Neural cell (in vitro differentiated cells): ENCODE results near the gene RAMP3. TPM values are rescaled to one million over a fixed set of nuclear protein-coding genes. Genes with fewer than 3 reads are reported as not detected.

Source experiments
- H2AFZ ChIP-seq: fragments of 200-600, 300-800 bp; sonication (generic), shearing (Covaris generic); 2 replicates; pipeline ENCODE4 v1.6.0; 2014; ENCODE audit warnings: low read depth, mild to moderate bottlenecking, antibody characterized with exemption, low read length, moderate library complexity
- H3F3A ChIP-seq: fragments of 200-600 bp; shearing (Covaris generic); 2 replicates; pipeline ENCODE4 v1.6.1; 2016; ENCODE audit warnings: mild to moderate bottlenecking, moderate library complexity, mixed read lengths, antibody characterized with exemption, low read length; ENCODE audit not compliant: insufficient read depth, poor library complexity, severe bottlenecking
- H3K27ac ChIP-seq: fragments of 200-600, 300-800 bp; sonication (generic), shearing (Covaris generic); 2 replicates; pipeline ENCODE4 v1.5.1; 2014; ENCODE audit warnings: mild to moderate bottlenecking, low read length, moderate library complexity
- H3K27me3 ChIP-seq: fragments of 300-800, 200-600 bp; sonication (generic), shearing (Covaris generic); 2 replicates; pipeline ENCODE4 v1.6.0; 2014; ENCODE audit warnings: mild to moderate bottlenecking, low read depth, low read length, moderate library complexity; ENCODE audit not compliant: insufficient read depth
- H3K36me3 ChIP-seq: fragments of 300-800, 200-600 bp; sonication (generic), shearing (Covaris generic); 2 replicates; pipeline ENCODE4 v1.5.1; 2014; ENCODE audit warnings: mild to moderate bottlenecking, antibody characterized with exemption, low read length, moderate library complexity; ENCODE audit not compliant: insufficient read depth
- H3K4me2 ChIP-seq: fragments of 300-800, 200-600 bp; sonication (generic), shearing (Covaris generic); 2 replicates; pipeline ENCODE4 v1.6.0; 2014; ENCODE audit warnings: mild to moderate bottlenecking, low read length
- H3K4me3 ChIP-seq: fragments of 300-800, 200-600 bp; sonication (generic), shearing (Covaris generic); 2 replicates; pipeline ENCODE4 v1.5.1; 2014; ENCODE audit warnings: mild to moderate bottlenecking, low read length, moderate library complexity
- H3K79me2 ChIP-seq: fragments of 200-600 bp; shearing (Covaris generic); replicated peaks from 2 replicates; pipeline ENCODE4 v1.6.0; 2014; ENCODE audit warnings: mild to moderate bottlenecking, low read length, moderate library complexity; ENCODE audit not compliant: insufficient read depth
- H3K9ac ChIP-seq: fragments of 300-800, 200-600 bp; sonication (generic), shearing (Covaris generic); 2 replicates; pipeline ENCODE4 v1.6.1; 2016; ENCODE audit warnings: mild to moderate bottlenecking, low read length, mixed read lengths
- H3K9me2 ChIP-seq: fragments of 200-600 bp; shearing (Covaris generic); 2 replicates; pipeline ENCODE4 v1.6.1; 2016; ENCODE audit warnings: mild to moderate bottlenecking, low read length, mixed read lengths; ENCODE audit not compliant: insufficient read depth
- H3K9me3 ChIP-seq: fragments of 200-600, 300-800 bp; sonication (generic), shearing (Covaris generic); 2 replicates; pipeline ENCODE4 v1.6.1; 2016; ENCODE audit warnings: mild to moderate bottlenecking, mixed run types, low read length, moderate library complexity, mixed read lengths
- H4K20me1 ChIP-seq: fragments of 200-600 bp; shearing (Covaris generic); 2 replicates; pipeline ENCODE4 v1.6.1; 2016; ENCODE audit warnings: mild to moderate bottlenecking, mixed run types; ENCODE audit not compliant: insufficient read depth
- CTCF ChIP-seq: fragments of 450-650 bp; IDR thresholded peaks from 2 replicates; pipeline ENCODE4 v1.5.1; 2014; ENCODE audit warnings: antibody characterized with exemption, mild to moderate bottlenecking, moderate library complexity; ENCODE audit not compliant: poor library complexity, severe bottlenecking
- EP300 ChIP-seq: fragments of 450-650 bp; conservative IDR thresholded peaks from 2 replicates; pipeline ENCODE4 v1.6.1; 2014; ENCODE audit warnings: antibody characterized with exemption, mild to moderate bottlenecking, moderate library complexity; ENCODE audit not compliant: poor library complexity, severe bottlenecking
- EZH2 ChIP-seq: fragments of 200-600, 300-800 bp; shearing (Covaris generic), sonication (generic); IDR thresholded peaks from 2 replicates; pipeline ENCODE4 v1.6.1; 2014; ENCODE audit warnings: antibody characterized with exemption, low read length, borderline replicate concordance, mild to moderate bottlenecking; ENCODE audit not compliant: insufficient read depth, poor library complexity, severe bottlenecking
- MXI1 ChIP-seq: fragments of 450-650 bp; conservative IDR thresholded peaks from 2 replicates; pipeline ENCODE4 v1.6.1; 2014; ENCODE audit warnings: antibody characterized with exemption, mild to moderate bottlenecking; ENCODE audit not compliant: poor library complexity, severe bottlenecking
- POLR2AphosphoS5 ChIP-seq: IDR thresholded peaks from 2 replicates; pipeline ENCODE4 v1.6.1; 2012
- RAD21 ChIP-seq: fragments of 450-650 bp; conservative IDR thresholded peaks from 2 replicates; pipeline ENCODE4 v1.6.1; 2014; ENCODE audit warnings: antibody characterized with exemption, mild to moderate bottlenecking, moderate library complexity
- REST ChIP-seq: IDR thresholded peaks from 2 replicates; pipeline ENCODE4 v1.6.1; 2012; ENCODE audit warnings: borderline replicate concordance
- SMC3 ChIP-seq: fragments of 450-650 bp; conservative IDR thresholded peaks from 2 replicates; pipeline ENCODE4 v1.6.1; 2014; ENCODE audit warnings: antibody characterized with exemption, mild to moderate bottlenecking, moderate library complexity; ENCODE audit not compliant: poor library complexity
- TAF1 ChIP-seq: IDR thresholded peaks from 2 replicates; pipeline ENCODE4 v1.6.1; 2012; ENCODE audit warnings: low read depth
- polyA plus RNA-seq: library from polyadenylated mRNA; depleted of rRNA; stranded (reverse); fragments of >200 nt; gene quantifications from 2 replicates; pipeline ENCODE4 v1.2.3, GENCODE V29; 2014

RAMP3 gene
- polyA plus RNA-seq, 1 donor from 2014 or later, result not detected

GRCh38 chr7:45161138-45161537 lies 3.5 kb downstream of the RAMP3 start:
- Histone ChIP-seq H3K36me3 (no peaks in the 10 kb centered on the region), H3K9me3 (peaks cover 5% of the 10 kb centered on the region), H3K79me2 (no peaks in the 10 kb centered on the region), H3F3A (no peaks in the 10 kb centered on the region), H4K20me1 (no peaks in the 10 kb centered on the region), H2AFZ (no peak overlapping the region), H3K27me3 (peaks cover 25% of the 10 kb centered on the region), H3K4me3 (no peak overlapping the region), H3K27ac (no peak overlapping the region), H3K4me2 (no peak overlapping the region), H3K9ac (no peak overlapping the region), H3K9me2 (no peaks in the 10 kb centered on the region)
- no peak for TF ChIP-seq CTCF
- no peak for TF ChIP-seq REST
- no peak for TF ChIP-seq TAF1
- TF ChIP-seq POLR2AphosphoS5, result no peak

- TF ChIP-seq EP300, result no peak
- TF ChIP-seq CTCF, result no peak
- TF ChIP-seq REST, result no peak
- no peak for TF ChIP-seq EZH2
- no peak for TF ChIP-seq MXI1
- no peak for TF ChIP-seq TAF1
- no peak for TF ChIP-seq POLR2AphosphoS5
- no peak for TF ChIP-seq SMC3
- TF ChIP-seq RAD21, result no peak
- Histone ChIP-seq H3K9me2 (no peaks in the 10 kb centered on the region), H3K36me3 (no peaks in the 10 kb centered on the region), H4K20me1 (no peaks in the 10 kb centered on the region), H3K9ac (no peak overlapping the region), H3F3A (no peaks in the 10 kb centered on the region), H2AFZ (no peak overlapping the region), H3K27me3 (peaks cover 20% of the 10 kb centered on the region), H3K4me3 (no peak overlapping the region), H3K79me2 (no peaks in the 10 kb centered on the region), H3K9me3 (peaks cover 5% of the 10 kb centered on the region), H3K4me2 (no peak overlapping the region), H3K27ac (no peak overlapping the region)
These were observed 4.3 kb downstream of the RAMP3 start for GRCh38 chr7:45161842-45162241.
